GM04503 (cell line): ENCODE results near the gene TMEM131L.

ENCODE experiments used
- DNase-seq: peaks from one replicate; pipeline ENCODE4 v3.0.0-alpha.2; 2012; ENCODE audit warnings: low read depth

The TMEM131L gene

DNA sequence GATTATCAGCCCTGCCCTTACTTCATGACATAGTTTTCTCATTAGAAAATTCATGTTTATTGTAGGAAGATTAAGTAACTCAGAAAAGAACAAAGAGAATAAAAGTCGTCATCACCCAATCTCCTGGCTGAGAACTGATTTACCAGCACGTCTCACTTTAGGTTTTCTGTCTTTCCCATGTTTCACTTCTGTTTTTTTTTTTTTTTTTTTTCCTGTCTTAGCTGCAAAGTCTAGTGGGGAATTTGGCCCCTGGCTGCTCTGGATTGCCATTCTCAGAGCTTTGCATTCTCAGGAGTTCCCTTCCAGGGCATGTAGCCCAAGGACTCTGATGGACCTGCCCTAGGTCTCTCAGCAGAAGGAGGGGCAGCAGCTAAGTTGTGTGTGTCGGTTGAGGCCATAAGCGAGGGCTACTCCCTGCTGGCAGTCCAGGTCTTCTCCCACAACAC lies 57.8 kb downstream of the TMEM131L start:
- DNase-seq: no peak

DNA sequence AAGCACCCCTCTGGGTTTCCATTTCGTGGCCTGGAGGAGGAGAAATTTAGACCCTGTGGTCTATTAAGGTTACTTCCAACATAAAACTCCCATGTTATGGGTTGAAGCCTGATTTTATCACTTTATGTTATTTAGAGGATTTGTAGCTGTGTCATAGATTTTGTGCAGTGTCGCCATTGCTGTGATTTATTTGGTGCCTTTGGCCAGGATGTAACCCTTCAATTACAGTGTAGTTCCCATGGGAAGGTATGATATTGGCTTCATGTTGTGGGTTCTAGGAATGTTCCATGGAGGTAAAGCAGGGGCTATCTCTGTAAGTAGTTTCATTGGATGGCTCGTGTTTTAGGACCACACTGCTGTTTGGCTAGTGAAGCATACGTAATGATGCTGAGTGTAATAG lies 58.5 kb downstream of the TMEM131L start:
- no peak for DNase-seq

DNA sequence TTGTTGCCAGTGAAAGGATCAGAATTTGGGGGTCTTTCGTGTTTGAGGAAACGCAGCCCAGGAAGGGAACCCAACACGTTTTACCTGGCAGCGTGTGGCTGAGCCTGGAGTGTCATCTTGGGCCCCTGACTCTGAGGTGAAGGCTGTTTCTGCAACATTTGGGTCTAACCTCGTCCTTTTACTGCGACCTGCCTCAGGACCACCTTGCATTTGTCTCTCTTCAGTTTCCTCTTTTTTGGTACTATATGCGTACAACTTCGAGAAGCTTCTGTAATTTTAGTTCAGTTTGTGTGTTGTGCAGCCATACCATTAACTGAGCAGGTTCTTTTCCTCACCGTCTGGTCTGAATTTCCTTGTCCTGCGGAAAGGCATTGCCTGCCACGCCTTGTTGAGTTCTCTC lies 61.5 kb downstream of the TMEM131L start:
- DNase-seq: no peak

DNA sequence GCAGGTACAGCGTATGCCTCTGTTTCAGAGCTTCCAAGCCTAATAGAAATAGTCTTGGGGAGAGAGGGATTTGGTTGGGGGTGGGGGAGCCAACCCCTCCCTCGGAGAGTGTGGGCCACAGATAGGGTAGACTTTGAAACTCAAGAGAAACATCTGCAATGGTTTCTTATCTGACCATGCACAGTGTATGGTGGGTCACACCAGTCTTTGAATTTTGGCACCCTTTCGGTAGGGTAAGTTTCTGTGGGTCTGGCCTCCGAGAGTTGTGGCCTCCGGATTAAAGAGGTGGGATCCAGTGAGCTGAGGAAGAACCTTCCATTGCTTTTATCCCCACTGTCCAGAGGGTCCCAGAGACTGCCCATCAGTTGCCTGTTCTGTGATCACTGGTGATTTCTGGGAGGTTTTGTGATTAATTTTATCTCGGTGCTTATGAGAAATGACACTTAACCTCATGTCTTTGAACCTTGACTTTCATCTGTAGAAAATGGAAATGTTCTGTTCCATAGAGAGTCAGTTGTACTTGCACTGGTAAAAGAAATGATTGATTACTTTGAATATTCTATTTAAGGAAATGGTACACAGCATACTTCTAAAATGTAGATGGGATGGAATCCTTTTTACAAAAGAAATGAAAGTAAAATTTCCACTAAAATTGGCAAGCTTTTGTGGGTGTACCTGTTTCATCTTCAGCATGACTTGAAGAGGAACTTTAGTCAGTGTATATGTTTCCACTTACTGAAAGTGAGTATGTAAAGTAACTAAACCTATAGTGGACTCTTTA lies 62.7 kb downstream of the TMEM131L start:
- no peak for DNase-seq

DNA sequence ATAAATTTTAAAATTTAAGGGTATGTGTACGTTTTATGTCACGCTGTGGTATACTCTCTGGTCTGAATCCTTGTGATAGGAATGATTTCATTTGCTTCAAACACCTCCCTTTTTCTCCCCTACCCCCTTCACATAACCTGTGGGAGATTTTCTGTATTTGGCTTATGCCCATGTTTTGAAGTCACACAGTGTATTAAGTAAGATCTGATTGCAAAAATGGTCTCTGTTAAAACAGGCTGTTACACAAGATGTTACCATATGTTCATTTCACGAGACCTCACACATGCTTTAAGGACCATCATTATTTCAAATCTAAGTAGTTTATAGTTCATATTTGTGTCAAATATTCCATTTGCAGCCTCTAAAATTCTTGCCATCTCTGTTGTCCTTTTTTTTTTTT lies 63.5 kb downstream of the TMEM131L start:
- no peak for DNase-seq

DNA sequence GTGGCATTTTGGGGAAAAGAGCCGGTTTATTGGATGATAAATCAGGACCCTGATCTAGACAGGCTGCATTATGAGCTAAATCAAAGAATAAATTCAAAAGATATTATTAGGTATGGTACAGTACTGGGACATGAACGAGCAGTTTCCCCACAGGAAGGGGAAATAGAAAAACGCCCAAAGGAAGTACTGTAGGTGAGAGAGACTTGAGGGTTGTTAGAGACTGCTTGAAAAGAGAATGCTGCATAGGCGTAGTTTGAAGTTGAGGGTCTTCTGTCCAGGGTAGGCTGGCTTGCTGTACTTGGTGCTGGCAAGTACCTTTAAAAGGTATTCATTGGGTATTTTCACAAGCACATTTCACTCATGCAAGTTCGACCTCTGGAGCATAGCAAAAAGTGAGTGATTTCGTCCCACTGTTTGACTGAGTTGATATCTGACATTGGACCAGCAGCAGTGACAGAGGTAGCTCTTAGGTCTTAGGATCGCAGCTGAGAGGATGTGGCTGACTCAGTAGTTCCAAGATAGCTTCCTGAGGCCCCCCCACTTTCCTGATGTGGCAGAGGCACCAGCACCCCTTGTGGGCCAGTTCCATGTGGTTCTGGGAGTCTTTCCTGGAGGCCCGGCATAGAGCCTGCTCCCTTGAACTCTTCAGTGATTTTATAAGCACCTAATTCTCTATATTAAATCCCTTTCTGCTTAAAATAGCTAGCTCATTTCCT lies 64.3 kb downstream of the TMEM131L start:
- DNase-seq: no peak

DNA sequence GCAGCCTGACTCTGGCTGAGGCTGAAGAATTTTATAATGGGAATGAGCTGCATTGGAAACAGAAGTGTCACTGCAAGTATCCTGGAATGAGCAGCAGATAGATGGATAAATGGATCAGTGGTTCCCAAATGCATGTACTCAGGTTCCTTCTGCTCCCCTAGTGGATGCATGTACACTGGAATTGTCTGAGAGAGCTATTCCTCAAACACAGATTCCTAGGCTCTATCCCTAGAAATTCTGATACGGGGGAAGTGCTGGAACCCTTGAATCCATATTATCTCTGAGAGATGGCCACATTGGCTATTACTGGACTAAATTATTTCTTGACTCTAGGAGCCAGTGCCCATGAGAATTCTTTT lies 64.8 kb downstream of the TMEM131L start:
- no peak for DNase-seq

DNA sequence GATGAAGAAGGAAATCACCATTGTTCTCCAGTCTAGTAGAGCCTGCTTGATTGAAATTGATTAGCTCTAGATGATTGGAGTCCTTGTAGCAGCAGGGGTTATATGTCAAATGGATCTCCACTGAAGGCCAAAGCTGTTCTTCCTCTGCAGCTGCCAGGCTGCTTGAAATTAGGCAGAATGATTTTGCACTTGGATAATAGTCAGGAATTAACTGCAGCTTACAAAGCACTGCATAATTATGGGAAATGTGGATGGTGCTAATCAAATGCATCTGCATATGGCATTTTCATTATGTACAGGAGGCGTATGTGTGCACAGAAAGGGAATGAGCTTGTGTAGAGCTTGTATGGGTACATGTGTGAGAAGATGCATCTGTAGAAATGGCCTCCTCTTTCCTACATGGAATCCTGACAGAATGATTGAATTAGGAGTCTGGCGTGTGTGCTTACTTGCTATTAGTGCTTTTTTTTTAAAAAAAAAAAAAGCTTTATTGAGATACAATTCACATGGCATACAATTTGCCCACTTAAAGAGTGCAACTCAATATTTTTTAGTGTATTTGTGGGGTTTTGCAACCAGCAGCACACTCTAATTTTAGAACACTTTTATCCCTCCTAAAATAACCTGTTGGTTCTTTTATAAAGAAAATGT lies 65.9 kb downstream of the TMEM131L start:
- DNase-seq: no peak

DNA sequence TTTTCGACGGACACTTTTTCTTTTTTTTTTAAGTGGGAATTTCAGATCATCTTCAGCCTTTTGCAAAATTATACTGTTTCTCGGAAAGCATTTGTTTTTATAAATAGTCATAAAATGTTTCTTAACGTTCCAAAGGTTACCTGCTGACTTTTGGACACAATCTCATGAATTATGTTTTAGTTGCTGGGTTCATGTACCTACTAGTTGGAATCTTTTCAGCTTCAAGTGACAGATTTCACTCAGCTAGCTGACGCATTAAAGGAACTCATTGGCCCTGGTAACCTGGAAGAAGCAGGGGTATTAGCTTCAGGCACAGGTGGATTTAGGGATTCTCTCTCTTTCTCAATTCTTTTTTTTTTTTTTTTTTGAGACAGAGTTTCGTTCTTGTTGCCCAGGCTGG lies 66.5 kb downstream of the TMEM131L start:
- no peak for DNase-seq

DNA sequence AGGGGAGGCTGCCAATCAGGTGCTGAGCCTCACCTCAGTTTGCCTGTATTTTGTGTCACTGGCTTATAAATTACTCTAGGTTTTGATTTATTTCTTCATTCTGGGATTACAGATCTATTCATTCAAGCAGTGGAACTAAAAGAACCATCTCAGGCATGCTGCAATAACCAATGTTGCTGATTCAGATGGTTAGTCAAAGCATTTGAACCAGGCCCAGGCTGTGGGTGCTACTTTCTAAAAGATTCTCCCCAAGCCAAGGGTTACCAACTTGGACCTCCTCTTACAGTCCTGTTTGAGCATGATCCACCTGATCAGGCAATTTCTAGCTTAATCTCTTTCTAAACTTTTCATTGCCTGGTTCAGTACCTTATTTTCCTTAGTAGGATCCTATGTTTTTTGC lies 67.2 kb downstream of the TMEM131L start:
- DNase-seq: no peak

DNA sequence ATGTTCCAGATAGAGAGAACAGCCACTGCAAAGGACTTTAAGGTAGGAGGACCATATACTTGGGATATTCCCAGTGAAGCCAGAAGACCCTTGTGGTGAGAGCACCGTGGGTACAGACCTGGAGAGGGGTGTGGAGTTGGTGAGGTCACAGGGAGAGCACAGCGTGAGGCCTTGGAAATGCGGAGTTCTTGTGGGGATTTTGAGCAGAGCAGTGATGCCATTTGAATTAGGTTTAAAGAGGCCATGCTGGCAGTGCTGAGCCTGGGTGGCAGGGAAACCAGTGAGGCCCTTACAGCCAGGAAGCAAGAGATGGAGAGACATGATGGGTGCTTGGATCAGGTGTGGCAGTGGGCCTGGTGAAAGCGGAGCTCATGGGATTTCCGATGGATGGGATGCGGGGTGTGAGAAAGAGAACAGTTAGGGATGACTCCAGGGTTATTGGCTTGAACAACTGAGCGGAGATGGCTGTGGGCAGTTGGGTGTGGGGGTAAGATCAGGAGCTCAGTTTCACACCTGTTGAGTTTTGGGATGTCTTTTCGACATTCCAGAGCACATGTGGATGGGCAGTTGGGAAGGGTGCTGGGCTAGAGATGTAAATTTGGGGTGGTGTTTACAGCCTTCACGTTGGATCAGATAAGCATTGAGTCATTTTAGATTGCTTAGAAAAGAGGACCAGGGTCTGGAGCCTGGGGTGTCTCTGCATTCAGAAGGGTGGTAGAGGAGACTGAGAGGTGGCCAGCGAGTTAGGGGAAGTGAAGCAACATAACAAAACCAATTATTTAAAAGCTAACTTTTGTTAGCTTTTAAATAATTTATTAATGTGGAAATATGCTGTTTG lies 68.9 kb downstream of the TMEM131L start:
- DNase-seq: no peak

DNA sequence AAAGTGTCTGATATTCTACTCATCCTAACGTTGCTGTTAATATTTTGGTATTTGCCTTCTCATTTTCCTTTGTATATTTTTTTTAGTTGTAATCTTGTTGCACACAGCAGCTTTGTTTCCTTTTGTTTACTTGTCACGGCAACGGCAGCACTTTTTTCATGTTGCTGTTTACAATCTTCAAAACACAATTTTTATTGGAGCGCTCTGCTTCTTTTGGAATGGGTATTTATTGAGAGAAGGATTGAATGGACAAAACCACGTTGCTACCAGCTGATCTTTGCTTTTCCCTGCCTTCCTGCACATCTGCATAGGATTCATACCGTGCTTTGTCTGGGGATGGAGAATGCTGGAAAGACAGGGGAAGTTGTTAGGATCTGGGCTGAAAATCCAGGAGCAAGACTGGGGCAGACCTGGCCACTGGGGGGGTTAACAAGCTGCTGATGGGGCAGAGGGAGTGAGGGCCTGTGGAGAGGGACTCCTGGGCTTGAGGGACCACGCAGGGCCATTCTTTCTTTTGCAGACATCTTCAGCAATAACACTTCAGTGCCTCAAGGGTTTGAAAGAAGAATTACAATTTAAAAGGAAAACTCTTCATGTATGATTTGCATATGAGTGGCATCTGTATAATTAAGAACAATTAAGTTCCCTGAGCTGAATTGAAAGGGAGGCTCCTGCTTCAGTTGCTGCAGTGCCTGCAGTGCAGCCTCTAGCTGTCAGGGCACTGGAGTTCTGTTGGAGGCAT lies 69.8 kb downstream of the TMEM131L start:
- peak; percentile 47 for DNase-seq

DNA sequence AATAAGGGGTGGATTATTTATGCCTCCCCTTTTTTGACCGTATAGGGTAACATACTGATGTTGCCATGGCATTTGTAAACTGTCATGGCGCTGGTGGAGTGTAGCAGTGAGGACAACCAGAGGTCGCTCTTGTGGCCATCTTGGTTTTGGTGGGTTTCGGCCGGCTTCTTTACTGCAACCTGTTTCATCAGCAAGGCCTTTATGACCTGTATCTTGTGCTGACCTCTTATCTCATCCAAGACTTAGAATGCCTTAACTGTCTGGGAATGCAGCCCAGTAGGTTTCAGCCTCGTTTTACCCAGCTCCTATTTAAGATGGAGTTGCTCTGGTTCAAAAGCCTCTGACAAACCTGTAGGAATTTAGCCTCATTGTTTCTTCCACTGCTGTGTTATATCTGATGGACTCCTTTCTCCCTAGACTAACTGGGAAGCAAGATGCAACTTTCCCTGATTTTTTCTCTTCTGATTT lies 71.4 kb downstream of the TMEM131L start:
- no peak for DNase-seq

DNA sequence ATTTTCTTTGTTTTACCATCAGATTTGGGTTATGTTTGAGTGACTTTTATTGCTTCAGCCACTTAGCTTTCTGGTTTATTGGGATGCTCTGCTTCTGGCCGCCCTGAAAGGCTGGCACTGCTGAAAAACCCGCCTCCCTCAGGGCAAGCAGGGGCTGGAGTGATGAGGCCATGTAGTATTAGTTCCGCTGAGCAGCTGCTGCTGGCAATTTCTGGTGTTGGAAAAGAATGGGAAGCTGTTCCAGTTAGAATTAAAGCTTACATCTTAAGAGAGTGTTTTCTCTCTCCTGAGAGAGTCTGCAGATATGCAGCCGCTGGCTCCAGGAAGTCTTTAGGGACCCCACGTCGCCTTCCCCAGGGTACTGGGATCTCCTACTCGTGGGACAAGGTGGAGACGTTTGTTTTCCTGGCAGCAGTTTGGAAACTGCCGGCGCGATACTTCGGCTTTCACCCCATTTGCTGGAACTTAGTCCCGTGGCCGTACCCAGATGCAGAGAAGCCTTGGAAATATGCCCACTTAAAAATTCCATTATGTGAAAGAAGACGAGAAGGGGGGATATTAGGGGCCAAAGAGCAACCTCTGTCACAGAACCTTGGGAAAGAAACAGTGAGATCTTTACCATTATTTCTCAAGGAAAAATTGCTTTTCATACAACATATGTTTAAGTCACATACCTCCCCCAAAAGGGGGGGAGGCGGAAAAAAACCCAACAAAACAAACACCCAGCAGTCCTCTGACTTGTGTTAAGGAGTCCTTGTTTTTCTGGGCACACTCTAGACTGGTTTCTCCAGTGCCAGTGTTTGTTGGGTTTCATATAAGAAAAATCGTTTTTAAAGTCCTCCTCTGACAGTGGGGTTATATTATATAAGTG lies 72.6 kb downstream of the TMEM131L start:
- no peak for DNase-seq

DNA sequence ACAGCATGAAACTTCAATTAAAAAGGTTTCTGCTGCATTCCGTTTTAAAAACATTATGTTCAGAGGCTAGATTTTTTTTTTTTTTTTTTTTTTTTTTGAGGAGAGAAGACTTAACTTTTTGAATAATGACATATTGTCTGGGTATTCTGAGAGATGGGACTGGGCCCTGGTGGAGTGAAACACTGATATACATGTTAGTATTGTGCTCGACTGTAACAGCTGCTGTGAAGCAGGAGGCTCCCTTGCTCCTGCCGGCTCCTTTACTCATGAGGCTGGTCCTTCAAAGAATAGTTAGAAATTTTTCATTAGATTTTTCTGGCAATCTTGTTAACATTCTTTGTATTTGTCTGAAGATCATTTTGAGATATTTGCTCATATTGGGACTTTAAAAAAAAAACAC lies 73.3 kb downstream of the TMEM131L start:
- no peak for DNase-seq

DNA sequence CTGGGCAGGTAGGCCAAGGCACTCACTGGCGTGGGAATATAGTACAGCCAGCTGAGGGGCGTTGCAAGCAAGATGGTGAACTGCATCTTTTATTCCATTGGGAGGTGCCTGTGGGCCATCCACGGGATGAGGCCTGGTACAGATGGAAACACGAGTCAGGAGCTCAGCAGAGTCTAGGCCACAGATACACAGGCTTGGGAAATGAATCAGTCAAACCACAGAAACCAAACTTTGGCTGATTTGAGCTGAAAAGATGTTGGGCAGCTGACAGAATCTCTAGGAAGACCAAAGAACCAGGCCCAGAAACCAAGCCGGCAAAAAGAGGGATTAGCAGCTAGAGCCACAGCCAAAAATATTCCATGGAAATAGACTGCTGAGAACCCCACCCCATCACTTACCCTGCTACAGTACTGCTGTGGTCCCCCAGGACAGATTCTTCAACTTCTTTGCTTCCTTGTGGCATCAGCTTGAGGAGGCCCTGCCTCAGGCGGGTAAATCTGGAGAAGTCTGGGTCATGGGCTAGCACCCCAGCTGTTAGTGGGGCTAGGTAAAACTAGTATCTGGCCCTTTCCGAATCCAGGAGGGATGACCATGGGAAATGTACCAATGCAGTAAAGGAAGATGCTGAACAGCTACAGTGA lies 75.4 kb downstream of the TMEM131L start:
- DNase-seq: peak; percentile 95

DNA sequence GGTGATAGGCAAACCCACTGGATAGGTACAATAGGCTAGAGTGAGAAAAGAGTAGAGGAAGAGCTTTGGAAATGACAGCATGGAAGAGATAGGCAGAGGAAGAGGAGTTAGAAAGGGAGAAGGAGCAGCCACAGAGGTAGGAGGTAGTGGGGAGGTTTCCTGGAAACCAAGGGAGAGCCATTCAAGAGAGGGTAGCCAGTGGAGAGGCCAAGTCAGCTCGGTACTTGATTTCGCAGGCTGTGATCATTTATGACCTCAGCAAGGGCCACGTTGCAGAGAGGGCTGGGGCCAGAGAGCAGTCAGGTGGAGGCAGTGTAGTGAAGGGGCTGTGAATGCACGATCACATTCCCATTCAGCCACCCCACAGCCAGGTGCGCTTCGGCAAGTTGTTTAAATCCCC lies 76.0 kb downstream of the TMEM131L start:
- DNase-seq: no peak

DNA sequence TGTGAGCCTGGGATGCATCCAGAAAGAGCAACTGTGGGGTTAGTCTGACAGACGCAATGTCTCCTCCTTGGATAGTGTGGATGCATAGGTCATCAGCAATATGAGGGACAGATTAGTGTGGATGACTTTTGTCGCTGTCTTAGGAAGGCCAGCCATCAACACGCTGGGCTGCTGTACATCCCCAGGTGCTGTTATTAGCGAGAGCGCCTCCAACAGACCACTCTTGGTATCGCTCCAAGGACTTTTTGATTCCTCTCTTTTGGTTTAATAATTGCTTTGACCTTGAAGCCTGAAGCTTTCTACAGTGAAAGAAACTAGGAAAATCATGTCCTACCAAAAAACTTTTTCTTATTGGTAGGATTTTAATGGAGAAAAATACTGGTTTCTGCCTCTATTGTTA lies 76.7 kb downstream of the TMEM131L start:
- no peak for DNase-seq

DNA sequence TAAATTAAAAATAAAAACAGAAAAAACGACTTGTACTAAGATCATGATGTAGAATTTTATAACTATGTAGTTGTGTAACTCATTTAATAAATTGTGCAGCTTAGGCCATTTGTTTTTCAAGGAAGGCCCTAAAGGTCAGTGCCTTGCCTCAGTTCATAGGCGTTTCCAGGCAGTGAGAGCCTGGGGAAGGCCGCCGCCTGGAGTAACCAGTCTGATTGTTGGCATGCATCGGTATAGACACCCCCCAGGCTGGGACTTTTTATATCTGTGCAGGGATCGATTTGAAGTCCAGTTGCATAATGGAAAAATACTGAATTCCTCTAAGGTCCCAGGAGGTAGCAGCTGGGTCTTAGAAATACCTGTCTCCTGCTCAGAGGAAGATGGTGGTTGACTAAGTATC lies 77.2 kb downstream of the TMEM131L start:
- no peak for DNase-seq

DNA sequence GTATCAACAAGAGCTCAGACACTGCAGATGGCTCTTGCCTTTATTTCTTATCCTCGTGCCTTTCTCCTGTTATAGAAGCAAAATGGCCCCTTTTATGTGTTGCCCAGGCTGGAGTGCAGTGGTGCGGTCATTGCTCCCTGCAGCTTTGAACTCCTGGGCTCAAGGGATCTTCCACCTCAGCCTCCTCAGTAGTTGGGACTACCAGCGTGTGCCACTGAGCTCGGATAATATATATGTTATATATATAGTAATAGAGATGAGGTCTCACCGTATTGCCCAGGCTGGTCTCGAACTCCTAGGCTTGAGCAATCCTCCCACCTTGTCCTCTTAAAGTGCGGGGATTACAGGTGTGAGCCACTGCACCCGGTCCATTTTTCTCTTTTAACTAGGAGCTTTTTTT lies 79.7 kb downstream of the TMEM131L start:
- DNase-seq: no peak
